ENCODE results near the gene GRIA1. TPM values are rescaled to one million over a fixed set of nuclear protein-coding genes. Genes with fewer than 3 reads are reported as not detected.

The GRIA1 gene
- total RNA-seq, 4 donors from 2014 or later, result 0.48 to 1.00 TPM; not detected in 2

DNA sequence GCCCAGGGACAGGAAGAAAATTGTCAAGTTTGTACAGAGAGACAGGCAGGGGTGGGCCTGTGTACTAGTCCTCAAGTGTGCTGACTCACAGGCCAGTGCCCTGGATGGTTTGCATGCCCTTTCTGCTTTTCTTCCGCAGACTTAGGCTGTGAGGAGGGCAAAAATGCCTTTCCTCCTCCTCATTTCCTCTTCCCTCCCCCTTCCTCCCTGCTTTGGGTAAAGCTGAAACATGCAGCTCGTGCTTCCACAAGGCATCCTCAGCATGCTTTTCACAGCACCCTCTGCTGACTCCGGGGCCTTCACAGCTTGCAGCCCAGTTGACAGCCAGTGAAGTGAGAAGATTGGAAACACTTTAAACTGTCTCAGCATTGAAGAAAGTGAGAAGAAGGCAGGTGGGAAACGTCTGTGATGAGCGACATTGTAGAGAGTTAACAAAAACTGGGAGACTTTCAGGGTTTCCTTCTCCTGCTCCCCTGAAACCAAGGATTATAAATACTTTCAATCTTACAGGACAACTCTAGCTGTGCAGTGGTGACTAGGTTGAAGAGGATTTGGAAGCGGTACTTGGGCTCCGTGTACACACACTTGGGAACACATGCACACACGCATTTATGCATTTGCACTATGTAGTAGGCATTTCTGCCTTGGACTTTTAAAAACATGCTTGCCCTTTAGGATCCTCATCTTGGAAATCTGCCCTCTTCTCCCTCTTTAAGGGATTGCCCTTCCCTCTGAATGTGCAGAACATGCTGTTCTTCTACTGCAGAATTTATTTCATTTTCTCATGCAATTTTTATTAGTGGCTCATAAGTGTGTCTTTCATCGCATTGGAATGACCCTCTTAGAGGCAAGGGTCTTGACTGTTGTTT is 138.8 kb downstream of the GRIA1 start:
- Histone ChIP-seq H3K36me3 (no peaks in the 10 kb centered on the region), H3K9me3 (no peaks in the 10 kb centered on the region), H3K4me3 (no peak overlapping the region), H3K27me3 (no peaks in the 10 kb centered on the region), H3K27ac (peak overlapping the region in 1 of 4 donors; percentile 2), H3K4me1 (peaks cover 0 to 6% (median 0%) of the 10 kb centered on the region in 4 donors)
- TF ChIP-seq, protein P1, sequence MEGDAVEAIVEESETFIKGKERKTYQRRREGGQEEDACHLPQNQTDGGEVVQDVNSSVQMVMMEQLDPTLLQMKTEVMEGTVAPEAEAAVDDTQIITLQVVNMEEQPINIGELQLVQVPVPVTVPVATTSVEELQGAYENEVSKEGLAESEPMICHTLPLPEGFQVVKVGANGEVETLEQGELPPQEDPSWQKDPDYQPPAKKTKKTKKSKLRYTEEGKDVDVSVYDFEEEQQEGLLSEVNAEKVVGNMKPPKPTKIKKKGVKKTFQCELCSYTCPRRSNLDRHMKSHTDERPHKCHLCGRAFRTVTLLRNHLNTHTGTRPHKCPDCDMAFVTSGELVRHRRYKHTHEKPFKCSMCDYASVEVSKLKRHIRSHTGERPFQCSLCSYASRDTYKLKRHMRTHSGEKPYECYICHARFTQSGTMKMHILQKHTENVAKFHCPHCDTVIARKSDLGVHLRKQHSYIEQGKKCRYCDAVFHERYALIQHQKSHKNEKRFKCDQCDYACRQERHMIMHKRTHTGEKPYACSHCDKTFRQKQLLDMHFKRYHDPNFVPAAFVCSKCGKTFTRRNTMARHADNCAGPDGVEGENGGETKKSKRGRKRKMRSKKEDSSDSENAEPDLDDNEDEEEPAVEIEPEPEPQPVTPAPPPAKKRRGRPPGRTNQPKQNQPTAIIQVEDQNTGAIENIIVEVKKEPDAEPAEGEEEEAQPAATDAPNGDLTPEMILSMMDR (IDR thresholded peaks at IDR 0.05), result no peak
- TF ChIP-seq POLR2AphosphoS5 (IDR thresholded peaks at IDR 0.05) (no peak), POLR2A (IDR thresholded peaks at IDR 0.05) (no peak), EP300 (IDR thresholded peaks at IDR 0.05; ENCODE audit: low read depth) (no peak)
- no peak for DNase-seq
- 56 to 84% methylated on average over 6 to 9 of the region's 9 CpGs for WGBS, 2 donors (ENCODE audit: low coverage in 1 of 2)
- intact Hi-C loops (cut with DNase I; ENCODE audit: low total_unique reads) (no loop called here), in situ Hi-C loops (cut with MboI; ENCODE audit: low pct_ligation_motif_present in 1 of 4, low pct_unique_long_range_greater_than_20kb in 1 of 4, low sequenced_read_pairs in 3 of 4) (no loop called here)

DNA sequence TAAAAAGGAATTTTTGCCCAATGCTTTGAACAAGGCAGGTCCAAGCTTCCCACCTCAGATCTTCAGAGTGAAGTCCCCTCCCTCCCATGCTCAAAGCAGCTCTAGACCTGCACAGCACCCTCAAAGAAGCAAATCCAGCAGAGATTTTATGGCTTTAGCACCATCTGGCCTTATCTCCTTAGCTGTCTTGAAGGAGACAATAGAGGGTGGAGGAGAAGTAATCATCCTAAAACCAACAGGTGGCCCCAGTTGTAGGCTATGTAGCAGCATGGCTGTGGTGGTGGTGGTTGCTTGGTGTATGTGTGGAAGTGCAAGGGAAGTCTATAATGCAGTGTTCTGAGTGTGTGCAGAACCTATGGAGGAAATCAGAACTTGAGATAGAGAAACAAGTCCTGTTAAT is 140.1 kb downstream of the GRIA1 start:
- Histone ChIP-seq H3K27ac (no peak overlapping the region), H3K27me3 (no peaks in the 10 kb centered on the region), H3K4me1 (peaks cover 0 to 6% (median 0%) of the 10 kb centered on the region in 4 donors), H3K9me3 (no peaks in the 10 kb centered on the region), H3K4me3 (no peak overlapping the region), H3K36me3 (no peaks in the 10 kb centered on the region)
- DNase-seq, result no peak
- TF ChIP-seq POLR2AphosphoS5 (IDR thresholded peaks at IDR 0.05), result no peak
- no peak for TF ChIP-seq EP300 (IDR thresholded peaks at IDR 0.05; ENCODE audit: low read depth)
- TF ChIP-seq, protein P1 (IDR thresholded peaks at IDR 0.05), result no peak
- no peak for TF ChIP-seq POLR2A (IDR thresholded peaks at IDR 0.05)
- in situ Hi-C loops (cut with MboI; ENCODE audit: low pct_ligation_motif_present in 1 of 4, low pct_unique_long_range_greater_than_20kb in 1 of 4, low sequenced_read_pairs in 3 of 4) (no loop called here), intact Hi-C loops (cut with DNase I; ENCODE audit: low total_unique reads) (no loop called here)

DNA sequence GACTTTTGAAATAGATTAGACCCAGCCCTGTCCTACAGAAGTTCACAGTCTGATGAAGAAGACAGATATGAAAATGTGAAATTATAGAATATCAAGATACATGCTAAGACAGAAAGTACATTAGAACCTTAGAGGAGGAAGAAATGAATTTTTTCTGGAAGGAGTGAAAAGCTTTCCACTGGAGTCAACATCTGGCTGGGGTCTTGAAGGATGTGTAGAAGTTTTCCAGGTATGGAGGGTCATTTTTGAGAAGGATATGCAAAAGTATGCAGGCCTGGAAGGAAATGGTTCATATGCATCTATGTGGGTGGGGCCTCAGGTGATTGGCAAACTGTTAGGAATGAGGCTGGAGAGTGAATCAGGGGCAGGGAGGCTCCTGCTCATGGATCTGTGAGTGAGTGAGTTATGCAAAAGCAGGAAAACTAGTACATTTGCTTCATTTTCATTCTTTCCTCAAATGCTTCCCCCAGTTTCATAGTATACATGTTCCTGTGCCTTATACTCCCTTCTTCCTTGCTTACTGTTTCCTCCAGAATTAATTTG is 142.3 kb downstream of the GRIA1 start:
- Histone ChIP-seq H3K4me1 (peaks cover 0 to 6% (median 0%) of the 10 kb centered on the region in 4 donors), H3K4me3 (no peak overlapping the region), H3K36me3 (no peaks in the 10 kb centered on the region), H3K27ac (no peak overlapping the region), H3K9me3 (no peaks in the 10 kb centered on the region), H3K27me3 (no peaks in the 10 kb centered on the region)
- in situ Hi-C loops (cut with MboI; ENCODE audit: low pct_ligation_motif_present in 1 of 4, low pct_unique_long_range_greater_than_20kb in 1 of 4, low sequenced_read_pairs in 3 of 4) (no loop called here), intact Hi-C loops (cut with DNase I; ENCODE audit: low total_unique reads) (no loop called here)
- TF ChIP-seq POLR2AphosphoS5 (IDR thresholded peaks at IDR 0.05), result no peak
- no peak for TF ChIP-seq EP300 (IDR thresholded peaks at IDR 0.05; ENCODE audit: low read depth)
- TF ChIP-seq, protein P1 (IDR thresholded peaks at IDR 0.05), result no peak
- TF ChIP-seq POLR2A (IDR thresholded peaks at IDR 0.05), result no peak
- no peak for DNase-seq

DNA sequence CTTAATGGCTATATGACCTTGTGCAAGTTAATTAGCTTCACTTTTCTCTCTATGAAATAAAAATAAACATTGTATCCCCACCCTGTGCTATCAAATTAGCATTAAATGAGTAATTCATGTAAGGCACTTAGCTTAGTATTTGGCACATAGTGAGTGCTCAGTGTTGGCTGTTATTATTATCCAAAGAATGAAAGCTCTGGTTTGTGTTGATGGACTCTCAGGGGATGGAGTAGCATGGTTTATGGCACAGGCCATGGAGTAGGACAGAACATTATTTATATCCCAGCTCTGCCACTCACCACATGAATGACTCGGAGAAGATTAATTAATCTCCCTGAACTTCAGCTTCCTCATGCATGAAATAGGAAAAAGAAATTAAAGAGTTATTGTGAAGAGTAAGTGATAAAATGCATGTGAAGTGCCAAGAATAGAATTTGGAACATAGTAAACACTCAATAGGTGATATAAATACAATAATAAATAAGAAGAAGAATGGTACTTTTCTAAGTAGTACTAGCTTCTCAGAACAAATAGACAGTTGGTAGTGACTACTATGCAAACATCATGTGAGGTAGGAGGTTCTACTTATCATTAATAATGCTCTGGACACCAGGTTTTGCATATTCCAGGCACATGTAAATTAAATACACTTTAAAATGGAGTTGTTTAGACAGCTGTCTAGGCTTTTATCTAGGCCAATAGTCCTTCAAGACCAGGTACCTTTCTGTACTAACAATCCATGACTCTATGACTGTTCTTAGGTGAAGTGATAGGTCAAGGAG is 146.4 kb downstream of the GRIA1 start:
- H3K36me3 ChIP-seq, result no peaks in the 10 kb centered on the region
- WGBS, 2 donors (ENCODE audit: low coverage in 1 of 2), result 57 to 67% methylated on average over 1 of the region's 1 CpG
- H3K4me1 ChIP-seq, result no peaks in the 10 kb centered on the region
- TF ChIP-seq POLR2AphosphoS5 (IDR thresholded peaks at IDR 0.05) (no peak), POLR2A (IDR thresholded peaks at IDR 0.05) (no peak), EP300 (IDR thresholded peaks at IDR 0.05; ENCODE audit: low read depth) (no peak)
- TF ChIP-seq, protein P1 (IDR thresholded peaks at IDR 0.05), result no peak
- no peaks in the 10 kb centered on the region for H3K27me3 ChIP-seq
- H3K4me3 ChIP-seq, result no peak overlapping the region
- DNase-seq, result no peak
- no peak overlapping the region for H3K27ac ChIP-seq
- no peaks in the 10 kb centered on the region for H3K9me3 ChIP-seq
- intact Hi-C loops (cut with DNase I; ENCODE audit: low total_unique reads) (no loop called here), in situ Hi-C loops (cut with MboI; ENCODE audit: low pct_ligation_motif_present in 1 of 4, low pct_unique_long_range_greater_than_20kb in 1 of 4, low sequenced_read_pairs in 3 of 4) (no loop called here)

Measured in transverse colon (tissue), 4 donors.